Measurements from ENCODE around the gene PRODH.

DNA sequence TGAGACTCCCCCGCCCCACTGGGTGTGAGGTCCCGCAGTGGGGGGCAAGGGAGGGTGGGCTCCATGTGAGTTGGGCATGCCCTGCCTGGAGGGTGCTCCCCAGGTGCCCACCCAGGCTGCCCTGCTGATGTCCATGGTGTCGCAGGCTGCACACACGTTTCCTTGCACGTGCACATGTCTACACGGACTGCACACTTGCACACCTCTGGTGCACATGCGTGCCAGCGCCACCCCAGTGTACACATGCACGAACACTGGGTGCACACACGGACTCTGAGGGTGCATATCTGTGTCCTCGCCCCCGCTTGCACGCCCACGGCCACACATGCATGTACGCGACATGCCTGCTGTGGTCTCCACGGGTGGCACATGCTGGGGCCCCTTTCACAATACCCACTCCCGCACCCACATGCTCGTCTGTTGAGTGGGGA lies 35.2 kb upstream of the PRODH start:
- no peak for TF ChIP-seq CTCF (IDR thresholded peaks at IDR 0.05; ENCODE audit: insufficient read depth, low read length, poor library complexity, severe bottlenecking)
- no peak for TF ChIP-seq EZH2phosphoT487 (conservative IDR thresholded peaks at IDR 0.05; ENCODE audit: low read length)
